ES-I3 (cell line): ENCODE results near the gene NCR3LG1.
A peak's percentile ranks its signal among the peaks of the same experiment; 100 is the strongest.

Source experiments
- H3K36me3 ChIP-seq: 2 replicates; pipeline ENCODE4 v1.6.1; 2013; ENCODE audit warnings: mild to moderate bottlenecking, low read length, control low read depth, moderate library complexity; ENCODE audit not compliant: insufficient read depth
- H3K4me1 ChIP-seq: 2 replicates; pipeline ENCODE4 v1.6.1; 2013; ENCODE audit warnings: mild to moderate bottlenecking, control low read depth, low read length; ENCODE audit not compliant: insufficient read depth
- H3K9ac ChIP-seq: 2 replicates; pipeline ENCODE4 v1.6.1; 2013; ENCODE audit warnings: low read depth, mild to moderate bottlenecking, low read length, moderate library complexity
- H3K9me3 ChIP-seq: 2 replicates; pipeline ENCODE4 v1.6.1; 2013; ENCODE audit warnings: mild to moderate bottlenecking, low read length, moderate library complexity; ENCODE audit not compliant: control insufficient read depth, insufficient read depth

NCR3LG1 gene

GRCh38 chr11:17351510-17352176 lies at the start of gene NCR3LG1:
TSS of gene NCR3LG1 (plus strand) at chr11:17351800. CDS start at chr11:17351970, 170 bp downstream.
- Histone ChIP-seq H3K9me3 (no peaks in the 10 kb centered on the region), H3K9ac (peak within 1 kb of the TSS; percentile 66), H3K36me3 (no peaks in the 10 kb centered on the region), H3K4me1 (no peaks in the 10 kb centered on the region)

- Histone ChIP-seq H3K4me1 (no peaks in the 10 kb centered on the region), H3K36me3 (no peaks in the 10 kb centered on the region), H3K9me3 (no peaks in the 10 kb centered on the region), H3K9ac (no peak overlapping the region)
Observed at GRCh38 chr11:17313349-17314231, 38.0 kb upstream of the NCR3LG1 start.

GRCh38 chr11:17314232-17314547 lies 37.4 kb upstream of the NCR3LG1 start:
- H3K36me3 ChIP-seq: no peaks in the 10 kb centered on the region
- no peaks in the 10 kb centered on the region for H3K9me3 ChIP-seq
- no peaks in the 10 kb centered on the region for H3K4me1 ChIP-seq
- no peak overlapping the region for H3K9ac ChIP-seq

- Histone ChIP-seq H3K36me3 (no peaks in the 10 kb centered on the region), H3K9ac (no peak overlapping the region), H3K4me1 (no peaks in the 10 kb centered on the region), H3K9me3 (no peaks in the 10 kb centered on the region)
Observed at GRCh38 chr11:17314904-17315426, 36.6 kb upstream of the NCR3LG1 start.

- Histone ChIP-seq H3K4me1 (no peaks in the 10 kb centered on the region), H3K9ac (no peak overlapping the region), H3K9me3 (no peaks in the 10 kb centered on the region), H3K36me3 (no peaks in the 10 kb centered on the region)
Observed at GRCh38 chr11:17328871-17329494, 22.6 kb upstream of the NCR3LG1 start.

GRCh38 chr11:17331669-17332068 lies 19.9 kb upstream of the NCR3LG1 start:
- Histone ChIP-seq H3K9me3 (no peaks in the 10 kb centered on the region), H3K4me1 (no peaks in the 10 kb centered on the region), H3K9ac (no peak overlapping the region), H3K36me3 (no peaks in the 10 kb centered on the region)

- Histone ChIP-seq H3K9me3 (no peaks in the 10 kb centered on the region), H3K36me3 (no peaks in the 10 kb centered on the region), H3K4me1 (no peaks in the 10 kb centered on the region), H3K9ac (no peak overlapping the region)
Observed at GRCh38 chr11:17333799-17334586, 17.6 kb upstream of the NCR3LG1 start.

- H3K9ac ChIP-seq: no peak overlapping the region
- H3K4me1 ChIP-seq: peaks cover 5% of the 10 kb centered on the region; the same call in 1 of the 2 replicates
- no peaks in the 10 kb centered on the region for H3K36me3 ChIP-seq
- H3K9me3 ChIP-seq: no peaks in the 10 kb centered on the region
Observed at GRCh38 chr11:17343257-17343656, 8.3 kb upstream of the NCR3LG1 start.

- Histone ChIP-seq H3K9me3 (no peaks in the 10 kb centered on the region), H3K4me1 (peaks cover 5% of the 10 kb centered on the region; the same call in 1 of the 2 replicates), H3K9ac (no peak overlapping the region), H3K36me3 (no peaks in the 10 kb centered on the region)
Observed at GRCh38 chr11:17343907-17344306, 7.7 kb upstream of the NCR3LG1 start.

GRCh38 chr11:17347676-17348075 lies 3.9 kb upstream of the NCR3LG1 start:
- Histone ChIP-seq H3K9ac (no peak overlapping the region), H3K4me1 (peaks cover 5% of the 10 kb centered on the region; the same call in 1 of the 2 replicates), H3K9me3 (no peaks in the 10 kb centered on the region)

GRCh38 chr11:17350455-17351171 lies 987 bp upstream of the NCR3LG1 start:
- Histone ChIP-seq H3K9ac (no peak overlapping the region), H3K9me3 (no peaks in the 10 kb centered on the region), H3K4me1 (no peaks in the 10 kb centered on the region), H3K36me3 (no peaks in the 10 kb centered on the region)

More at GRCh38 chr11:17347676-17348075, 3.9 kb upstream of the NCR3LG1 start:
- H3K36me3 ChIP-seq: no peaks in the 10 kb centered on the region

GRCh38 chr11:17351172-17351509 lies 459 bp upstream of the NCR3LG1 start:
- peak overlapping the region; percentile 66; the same call in 1 of the 2 replicates for H3K9ac ChIP-seq
- H3K4me1 ChIP-seq: no peaks in the 10 kb centered on the region
- H3K9me3 ChIP-seq: no peaks in the 10 kb centered on the region
- H3K36me3 ChIP-seq: no peaks in the 10 kb centered on the region

- no peaks in the 10 kb centered on the region for H3K9me3 ChIP-seq
- peak overlapping the region; percentile 66 for H3K9ac ChIP-seq
- H3K36me3 ChIP-seq: no peaks in the 10 kb centered on the region
- no peaks in the 10 kb centered on the region for H3K4me1 ChIP-seq
Observed at GRCh38 chr11:17352950-17353820, 1.6 kb downstream of the NCR3LG1 start.
